IgD-negative memory B cell (primary cell): Measurements from ENCODE around the gene DPEP3. TPM values are rescaled to one million over a fixed set of nuclear protein-coding genes. Genes with fewer than 3 reads are reported as not detected.
A peak's percentile ranks its signal among the peaks of the same experiment; 100 is the strongest.

Experiments used
- H3K27ac Mint-ChIP-seq, 3 donors: one replicate each; pipeline ENCODE4 v1.8.0; 2020 to 2022; ENCODE audit warnings: mild to moderate bottlenecking in 3 of 3, mixed read lengths in 3 of 3, moderate library complexity in 1 of 3
- H3K27me3 Mint-ChIP-seq: one replicate; pipeline ENCODE4 v1.8.0; 2021; ENCODE audit warnings: mixed read lengths
- H3K36me3 Mint-ChIP-seq: one replicate; pipeline ENCODE4 v1.8.0; 2020; ENCODE audit warnings: mild to moderate bottlenecking, mixed read lengths
- H3K4me1 Mint-ChIP-seq, 3 donors: one replicate each; pipeline ENCODE4 v1.8.0; 2020 to 2022; ENCODE audit warnings: mixed read lengths in 3 of 3, mild to moderate bottlenecking in 1 of 3
- H3K4me3 Mint-ChIP-seq, 4 donors: one replicate each; pipeline ENCODE4 v1.8.0; 2020 to 2022; ENCODE audit warnings: mild to moderate bottlenecking in 4 of 4, mixed read lengths in 4 of 4, moderate library complexity in 3 of 4
- H3K9me3 Mint-ChIP-seq, 3 donors: one replicate each; pipeline ENCODE4 v1.8.0; 2020 to 2021; ENCODE audit warnings: mixed read lengths in 3 of 3, mild to moderate bottlenecking in 1 of 3
- polyA plus RNA-seq: library from polyadenylated mRNA; unstranded; fragments of 300-500 nt; fragmentation: Illumina TruSeq; gene quantifications from one replicate; pipeline ENCODE4 v1.2.3, GENCODE V29; 2021

The DPEP3 gene
- polyA plus RNA-seq, 1 donor from 2014 or later, result not detected

DNA sequence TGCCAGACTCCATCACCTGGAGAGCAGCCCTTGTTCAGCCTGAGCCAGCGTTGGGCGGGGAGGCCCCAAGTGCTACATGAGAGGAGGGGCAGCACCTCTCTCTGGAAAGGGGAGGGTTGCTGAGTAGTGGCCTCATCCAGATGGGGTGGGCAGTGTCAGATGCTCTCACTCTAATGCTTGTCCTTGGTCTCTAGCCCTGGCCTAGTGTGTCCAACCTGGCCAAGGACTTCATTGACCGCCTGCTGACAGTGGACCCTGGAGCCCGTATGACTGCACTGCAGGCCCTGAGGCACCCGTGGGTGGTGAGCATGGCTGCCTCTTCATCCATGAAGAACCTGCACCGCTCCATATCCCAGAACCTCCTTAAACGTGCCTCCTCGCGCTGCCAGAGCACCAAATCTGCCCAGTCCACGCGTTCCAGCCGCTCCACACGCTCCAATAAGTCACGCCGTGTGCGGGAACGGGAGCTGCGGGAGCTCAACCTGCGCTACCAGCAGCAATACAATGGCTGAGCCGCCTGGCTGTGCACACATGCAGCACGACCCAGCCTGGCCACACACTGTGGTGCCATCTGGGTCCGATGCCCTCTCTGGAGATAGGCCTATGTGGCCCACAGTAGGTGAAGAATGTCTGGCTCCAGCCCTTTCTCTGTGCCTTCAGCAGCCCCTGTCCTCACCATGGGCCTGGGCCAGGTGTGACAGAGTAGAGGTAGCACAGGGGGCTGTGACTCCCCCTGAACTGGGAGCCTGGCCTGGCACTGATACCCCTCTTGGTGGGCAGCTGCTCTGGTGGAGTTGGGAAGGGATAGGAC, 53.0 kb downstream of the DPEP3 start:
- no peak overlapping the region for H3K4me3 Mint-ChIP-seq
- H3K27me3 Mint-ChIP-seq, result no peaks in the 10 kb centered on the region
- no peaks in the 10 kb centered on the region for H3K9me3 Mint-ChIP-seq
- peaks cover 5 to 15% (median 14%) of the 10 kb centered on the region in 3 donors for H3K4me1 Mint-ChIP-seq
- H3K27ac Mint-ChIP-seq, result no peak overlapping the region
- H3K36me3 Mint-ChIP-seq, result peaks cover 1% of the 10 kb centered on the region

GRCh38 chr16:67926181-67926750, 54.0 kb downstream of the DPEP3 start:
- no peaks in the 10 kb centered on the region for H3K27me3 Mint-ChIP-seq
- peaks cover 1% of the 10 kb centered on the region for H3K36me3 Mint-ChIP-seq
- peak overlapping the region in 2 of 3 donors; percentile 17 to 43 for H3K27ac Mint-ChIP-seq
- no peaks in the 10 kb centered on the region for H3K9me3 Mint-ChIP-seq
- H3K4me1 Mint-ChIP-seq, result peaks cover 5 to 15% (median 14%) of the 10 kb centered on the region in 3 donors
- H3K4me3 Mint-ChIP-seq, result peak overlapping the region in 2 of 4 donors; percentile 52 to 65

Other genes with a start within 250 kb of the DPEP3 start
- 10.9 TPM for gene RANBP10, start 173.9 kb downstream of the DPEP3 start, polyA plus RNA-seq
- not detected for gene TSNAXIP1, start 173.6 kb downstream of the DPEP3 start, polyA plus RNA-seq
- gene THAP11, start 138.2 kb downstream of the DPEP3 start, polyA plus RNA-seq, result 101 TPM
- gene NUTF2, start 133.6 kb downstream of the DPEP3 start, polyA plus RNA-seq, result 111 TPM
- gene CENPT, start 132.8 kb downstream of the DPEP3 start, polyA plus RNA-seq, result 13.4 TPM
- 18.6 TPM for gene EDC4, start 107.4 kb downstream of the DPEP3 start, polyA plus RNA-seq
- gene NRN1L, start 95.6 kb downstream of the DPEP3 start, polyA plus RNA-seq, result 0.95 TPM
- gene PSKH1, start 87.2 kb downstream of the DPEP3 start, polyA plus RNA-seq, result 22.4 TPM
- gene CTRL, start 48.6 kb downstream of the DPEP3 start, polyA plus RNA-seq, result 2.1 TPM
- 510 TPM for gene PSMB10, start 43.6 kb downstream of the DPEP3 start, polyA plus RNA-seq
- gene LCAT, start 36.4 kb downstream of the DPEP3 start, polyA plus RNA-seq, result 0.81 TPM
- gene SLC12A4, start 11.9 kb downstream of the DPEP3 start, polyA plus RNA-seq, result 3.9 TPM
- gene DPEP2, start 19.0 kb upstream of the DPEP3 start, polyA plus RNA-seq, result 45.3 TPM
- gene DPEP2NB, start 35.4 kb upstream of the DPEP3 start, polyA plus RNA-seq, result not detected
- gene DDX28, start 42.7 kb upstream of the DPEP3 start, polyA plus RNA-seq, result 35.8 TPM
- gene DUS2, start 42.8 kb upstream of the DPEP3 start, polyA plus RNA-seq, result 68.3 TPM
- gene NFATC3, start 104.9 kb upstream of the DPEP3 start, polyA plus RNA-seq, result 47.2 TPM